OCI-LY1 (cell line): ENCODE measurements around the gene LST1.
A peak's percentile ranks its signal among the peaks of the same experiment; 100 is the strongest.

Experiments
- H2AFZ ChIP-seq: fragments of 200-600 bp; sonication (generic), shearing (Covaris generic); 2 replicates; pipeline ENCODE4 v1.6.0; 2014; ENCODE audit warnings: antibody characterized with exemption, mild to moderate bottlenecking, low read length
- H3F3A ChIP-seq: fragments of 200-600 bp; sonication (generic), shearing (Covaris generic); 2 replicates; pipeline ENCODE4 v1.6.0; 2014; ENCODE audit warnings: mild to moderate bottlenecking, antibody characterized with exemption, low read length, moderate library complexity; ENCODE audit not compliant: insufficient read depth
- H3K27ac ChIP-seq: fragments of 200-600 bp; sonication (generic); 2 replicates; pipeline ENCODE4 v1.5.1; 2014; ENCODE audit warnings: low read length, mixed run types, mild to moderate bottlenecking, low read depth; ENCODE audit not compliant: poor library complexity, severe bottlenecking
- H3K27me3 ChIP-seq: fragments of 200-600 bp; sonication (generic); 2 replicates; pipeline ENCODE4 v1.6.0; 2014; ENCODE audit warnings: antibody characterized with exemption, mild to moderate bottlenecking, low read length, moderate library complexity; ENCODE audit not compliant: insufficient read depth
- H3K36me3 ChIP-seq: fragments of 200-600 bp; sonication (generic); 2 replicates; pipeline ENCODE4 v1.6.1; 2014; ENCODE audit warnings: mild to moderate bottlenecking, antibody characterized with exemption, low read length, moderate library complexity, mixed read lengths; ENCODE audit not compliant: insufficient read depth
- H3K4me1 ChIP-seq: fragments of 200-600 bp; sonication (generic); 2 replicates; pipeline ENCODE4 v1.5.1; 2014; ENCODE audit warnings: mild to moderate bottlenecking, low read length, moderate library complexity; ENCODE audit not compliant: insufficient read depth, severe bottlenecking
- H3K4me2 ChIP-seq: fragments of 200-600 bp; sonication (generic), shearing (Covaris generic); 2 replicates; pipeline ENCODE4 v1.6.1; 2014; ENCODE audit warnings: low read length
- H3K4me3 ChIP-seq: fragments of 200-600 bp; sonication (generic); 2 replicates; pipeline ENCODE4 v1.5.1; 2014; ENCODE audit warnings: low read length, low read depth, mild to moderate bottlenecking, mixed read lengths; ENCODE audit not compliant: poor library complexity, severe bottlenecking
- H3K79me2 ChIP-seq: fragments of 200-600 bp; shearing (Covaris generic); 2 replicates; pipeline ENCODE4 v1.6.1; 2016; ENCODE audit warnings: mixed run types, low read length, mixed read lengths; ENCODE audit not compliant: insufficient read depth
- H3K9ac ChIP-seq: fragments of 200-600 bp; sonication (generic), shearing (Covaris generic); 2 replicates; pipeline ENCODE4 v1.6.1; 2014; ENCODE audit warnings: mild to moderate bottlenecking, low read length, mixed read lengths
- H3K9me2 ChIP-seq: fragments of 200-600 bp; sonication (generic), shearing (Covaris generic); 2 replicates; pipeline ENCODE4 v1.6.1; 2014; ENCODE audit warnings: low read depth, mild to moderate bottlenecking, low read length, mixed read lengths
- H3K9me3 ChIP-seq: fragments of 200-600 bp; shearing (Covaris generic); 2 replicates; pipeline ENCODE4 v1.6.1; 2014; ENCODE audit warnings: low read length, mixed read lengths
- H4K20me1 ChIP-seq: fragments of 200-600 bp; sonication (generic), shearing (Covaris generic); 2 replicates; pipeline ENCODE4 v1.6.0; 2016; ENCODE audit warnings: mild to moderate bottlenecking, low read length; ENCODE audit not compliant: insufficient read depth
- CTCF ChIP-seq: fragments of 200-600 bp; sonication (generic), shearing (Covaris generic); IDR thresholded peaks from 2 replicates; pipeline ENCODE4 v1.5.1; 2017; ENCODE audit warnings: mild to moderate bottlenecking, antibody characterized with exemption, low read length, moderate library complexity, mixed read lengths
- EZH2 ChIP-seq: fragments of 200-600 bp; sonication (generic), shearing (Covaris generic); IDR thresholded peaks from 2 replicates; pipeline ENCODE4 v1.8.0; 2017; ENCODE audit warnings: borderline replicate concordance, mixed run types, mild to moderate bottlenecking, antibody characterized with exemption, low read length, moderate library complexity, mixed read lengths

LST1 gene

GRCh38 chr6:31586008-31586407 is at the start of gene LST1:
TSS of gene LST1 (plus strand) at chr6:31586277. CDS start at chr6:31587300, 1,023 bp downstream.
- TF ChIP-seq CTCF, result no peak
- no peak for TF ChIP-seq EZH2
- no peaks in the 10 kb centered on the region for H3K79me2 ChIP-seq
- no peak within 1 kb of the TSS for H2AFZ ChIP-seq
- no peaks in the 10 kb centered on the region for H3K27me3 ChIP-seq
- H3K4me1 ChIP-seq, result peaks cover 48% of the 10 kb centered on the region
- H4K20me1 ChIP-seq, result no peaks in the 10 kb centered on the region
- no peaks in the 10 kb centered on the region for H3K9me2 ChIP-seq
- no peak within 1 kb of the TSS; the same call in 1 of the 2 replicates for H3K9ac ChIP-seq
- H3F3A ChIP-seq, result no peaks in the 10 kb centered on the region
- no peaks in the 10 kb centered on the region for H3K9me3 ChIP-seq
- no peak within 1 kb of the TSS for H3K4me3 ChIP-seq
- peak within 1 kb of the TSS; percentile 96 for H3K27ac ChIP-seq
- no peak within 1 kb of the TSS; the same call in 1 of the 2 replicates for H3K4me2 ChIP-seq
- no peaks in the 10 kb centered on the region for H3K36me3 ChIP-seq

GRCh38 chr6:31538805-31539400 is 47.2 kb upstream of the LST1 start:
- Histone ChIP-seq H3K4me1 (peaks cover 35% of the 10 kb centered on the region), H2AFZ (no peak overlapping the region), H3K9me3 (no peaks in the 10 kb centered on the region), H3K36me3 (peaks cover 72% of the 10 kb centered on the region), H3K27ac (no peak overlapping the region), H3K4me2 (peak overlapping the region; percentile 87), H3K27me3 (no peaks in the 10 kb centered on the region), H4K20me1 (no peaks in the 10 kb centered on the region), H3K4me3 (peak overlapping the region; percentile 81), H3K79me2 (peaks cover 39% of the 10 kb centered on the region), H3F3A (no peaks in the 10 kb centered on the region), H3K9ac (no peak overlapping the region; the same call in 1 of the 2 replicates), H3K9me2 (no peaks in the 10 kb centered on the region)
- no peak for TF ChIP-seq CTCF
- no peak for TF ChIP-seq EZH2

- Histone ChIP-seq H3K36me3 (peaks cover 55% of the 10 kb centered on the region), H3K9me2 (no peaks in the 10 kb centered on the region), H3K9me3 (no peaks in the 10 kb centered on the region), H3K4me3 (peak overlapping the region; percentile 81), H3K79me2 (peaks cover 39% of the 10 kb centered on the region), H4K20me1 (no peaks in the 10 kb centered on the region), H3K27me3 (no peaks in the 10 kb centered on the region), H3K4me2 (peak overlapping the region; percentile 87), H2AFZ (no peak overlapping the region), H3K27ac (peak overlapping the region; percentile 84), H3K4me1 (peaks cover 46% of the 10 kb centered on the region), H3F3A (no peaks in the 10 kb centered on the region), H3K9ac (peak overlapping the region; percentile 91)
- TF ChIP-seq CTCF, result no peak
- no peak for TF ChIP-seq EZH2
These were observed 45.4 kb upstream of the LST1 start for GRCh38 chr6:31540640-31541039.
